BE2C (cell line): ENCODE results near the gene IFNA10.
"Not testable (repeated sequence)": the region's sequence is repeated elsewhere in the genome, so short reads cannot be mapped to it uniquely, and the experiment has no call there.

Experiments
- DNase-seq: peaks from one replicate; pipeline ENCODE4 v3.0.0-alpha.2; 2020
- H3K27me3 ChIP-seq: fragments of 250-450 bp; sonication (Bioruptor Pico); 2 replicates; pipeline ENCODE4 v1.5.1; 2020; ENCODE audit warnings: mild to moderate bottlenecking
- H3K36me3 ChIP-seq: fragments of 250-450 bp; sonication (Bioruptor Pico); 2 replicates; pipeline ENCODE4 v1.5.1; 2020; ENCODE audit warnings: mild to moderate bottlenecking
- H3K4me1 ChIP-seq: fragments of 250-450 bp; sonication (Bioruptor Pico); 2 replicates; pipeline ENCODE4 v1.5.1; 2020
- H3K4me3 ChIP-seq: 2 replicates; pipeline ENCODE4 v1.5.1; 2011; ENCODE audit warnings: low read depth, low read length
- H3K9me3 ChIP-seq: fragments of 250-450 bp; sonication (Bioruptor Pico); 2 replicates; pipeline ENCODE4 v1.5.1; 2020
- CTCF ChIP-seq: IDR thresholded peaks from 2 replicates; pipeline ENCODE4 v1.5.1; 2012; ENCODE audit warnings: mild to moderate bottlenecking, low read depth, low read length

Gene IFNA10

GRCh38 chr9:21182810-21183736 lies 23.9 kb downstream of the IFNA10 start:
- H3K36me3 ChIP-seq, H3K4me1 ChIP-seq, H3K4me3 ChIP-seq, H3K9me3 ChIP-seq, DNase-seq, H3K27me3 ChIP-seq: not testable (repeated sequence)
- peak; percentile 57 for TF ChIP-seq CTCF

- H3K4me1 ChIP-seq, result no peaks in the 10 kb centered on the region
- no peak overlapping the region for H3K4me3 ChIP-seq
- no peaks in the 10 kb centered on the region for H3K36me3 ChIP-seq
- peaks cover 6% of the 10 kb centered on the region; the same call in 1 of the 2 replicates for H3K27me3 ChIP-seq
- no peaks in the 10 kb centered on the region for H3K9me3 ChIP-seq
- no peak for DNase-seq
- TF ChIP-seq CTCF, result no peak
These were observed 32.3 kb downstream of the IFNA10 start for GRCh38 chr9:21174671-21175070.

GRCh38 chr9:21172156-21172555 lies 34.8 kb downstream of the IFNA10 start:
- H3K36me3 ChIP-seq, result no peaks in the 10 kb centered on the region
- peaks cover 6% of the 10 kb centered on the region; the same call in 1 of the 2 replicates for H3K27me3 ChIP-seq
- DNase-seq, result no peak
- TF ChIP-seq CTCF, result no peak
- no peaks in the 10 kb centered on the region for H3K9me3 ChIP-seq
- H3K4me3 ChIP-seq, result no peak overlapping the region
- no peaks in the 10 kb centered on the region for H3K4me1 ChIP-seq

GRCh38 chr9:21171351-21171750 lies 35.6 kb downstream of the IFNA10 start:
- DNase-seq, result no peak
- no peak for TF ChIP-seq CTCF
- Histone ChIP-seq H3K36me3 (no peaks in the 10 kb centered on the region), H3K9me3 (no peaks in the 10 kb centered on the region), H3K4me1 (no peaks in the 10 kb centered on the region), H3K27me3 (peaks cover 6% of the 10 kb centered on the region; the same call in 1 of the 2 replicates), H3K4me3 (no peak overlapping the region)

- not testable (repeated sequence) for H3K27me3 ChIP-seq, H3K9me3 ChIP-seq, H3K36me3 ChIP-seq, H3K4me3 ChIP-seq, DNase-seq, H3K4me1 ChIP-seq
These were observed 40.4 kb downstream of the IFNA10 start, which contains the start of gene IFNA21 for GRCh38 chr9:21166560-21166959. Gene IFNA21, minus strand, starts transcription at chr9:21166660. Its CDS starts 48 bp downstream, at chr9:21166612.

- H3K36me3 ChIP-seq, result no peaks in the 10 kb centered on the region
- no peaks in the 10 kb centered on the region for H3K9me3 ChIP-seq
- TF ChIP-seq CTCF, result no peak
- H3K4me3 ChIP-seq, result no peak overlapping the region
- DNase-seq, result no peak
- peaks cover 3% of the 10 kb centered on the region; the same call in 1 of the 2 replicates for H3K27me3 ChIP-seq
- no peaks in the 10 kb centered on the region for H3K4me1 ChIP-seq
These were observed 41.4 kb downstream of the IFNA10 start for GRCh38 chr9:21165516-21165915.
